Muscle layer of duodenum (tissue), 2 donors: Measurements from ENCODE around the gene PTPRS.
"Not testable (repeated sequence)": the region's sequence is repeated elsewhere in the genome, so short reads cannot be mapped to it uniquely, and the experiment has no call there.

Experiments used
- H3K27ac ChIP-seq: one replicate; pipeline ENCODE4 v1.7.0; 2013; ENCODE audit warnings: mild to moderate bottlenecking, low read length
- H3K27me3 ChIP-seq: one replicate; pipeline ENCODE4 v1.7.0; 2013; ENCODE audit warnings: low read depth, mild to moderate bottlenecking, control low read depth, low read length
- H3K36me3 ChIP-seq, 2 donors: one replicate each; pipeline ENCODE4 v1.7.0; 2013; ENCODE audit warnings: low read length in 2 of 2, control low read depth in 1 of 2, mild to moderate bottlenecking in 1 of 2; ENCODE audit not compliant: insufficient read depth in 2 of 2, control insufficient read depth in 1 of 2
- H3K4me1 ChIP-seq, 2 donors: one replicate each; pipeline ENCODE4 v1.7.0; 2013; ENCODE audit warnings: low read length in 2 of 2, mild to moderate bottlenecking in 2 of 2, control low read depth in 1 of 2, moderate library complexity in 1 of 2; ENCODE audit not compliant: insufficient read depth in 2 of 2, control insufficient read depth in 1 of 2
- H3K4me3 ChIP-seq, 2 donors: one replicate each; pipeline ENCODE4 v1.7.0; 2013; ENCODE audit warnings: low read length in 2 of 2, low read depth in 1 of 2, mild to moderate bottlenecking in 1 of 2
- H3K9me3 ChIP-seq, 2 donors: one replicate each; pipeline ENCODE4 v1.7.0; 2013; ENCODE audit warnings: low read length in 2 of 2, control low read depth in 1 of 2, mild to moderate bottlenecking in 1 of 2; ENCODE audit not compliant: control insufficient read depth in 1 of 2
- donor health status: healthy.

PTPRS gene

DNA sequence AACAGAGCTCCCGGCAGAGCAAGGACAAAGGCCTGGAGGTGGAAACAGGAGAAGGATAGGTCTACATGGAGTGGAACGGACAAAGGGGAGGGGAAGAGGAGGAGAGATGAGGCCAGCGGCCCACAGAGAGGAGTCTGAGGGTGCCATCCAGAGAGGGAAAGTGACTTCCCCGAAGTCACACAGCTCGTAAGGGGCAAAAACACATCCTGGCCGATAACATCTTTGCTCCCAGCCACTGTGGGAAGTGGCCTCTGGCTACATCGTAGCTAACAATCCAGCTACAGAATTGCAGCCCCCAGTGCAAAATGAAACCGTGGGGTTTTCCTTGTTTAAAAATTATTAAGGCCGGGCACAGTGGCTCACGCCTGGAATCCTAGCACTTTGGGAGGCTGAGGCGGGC is 11.5 kb downstream of the PTPRS start:
- Histone ChIP-seq H3K4me3 (no peak overlapping the region), H3K36me3 (no peaks in the 10 kb centered on the region), H3K27ac (no peak overlapping the region), H3K9me3 (peaks cover 0 to 6% of the 10 kb centered on the region in 2 donors), H3K4me1 (no peaks in the 10 kb centered on the region), H3K27me3 (peaks cover 1% of the 10 kb centered on the region)

- H3K36me3 ChIP-seq, H3K9me3 ChIP-seq: not testable (repeated sequence)
Measured at GRCh38 chr19:5328407-5328806, 12.2 kb downstream of the PTPRS start.

DNA sequence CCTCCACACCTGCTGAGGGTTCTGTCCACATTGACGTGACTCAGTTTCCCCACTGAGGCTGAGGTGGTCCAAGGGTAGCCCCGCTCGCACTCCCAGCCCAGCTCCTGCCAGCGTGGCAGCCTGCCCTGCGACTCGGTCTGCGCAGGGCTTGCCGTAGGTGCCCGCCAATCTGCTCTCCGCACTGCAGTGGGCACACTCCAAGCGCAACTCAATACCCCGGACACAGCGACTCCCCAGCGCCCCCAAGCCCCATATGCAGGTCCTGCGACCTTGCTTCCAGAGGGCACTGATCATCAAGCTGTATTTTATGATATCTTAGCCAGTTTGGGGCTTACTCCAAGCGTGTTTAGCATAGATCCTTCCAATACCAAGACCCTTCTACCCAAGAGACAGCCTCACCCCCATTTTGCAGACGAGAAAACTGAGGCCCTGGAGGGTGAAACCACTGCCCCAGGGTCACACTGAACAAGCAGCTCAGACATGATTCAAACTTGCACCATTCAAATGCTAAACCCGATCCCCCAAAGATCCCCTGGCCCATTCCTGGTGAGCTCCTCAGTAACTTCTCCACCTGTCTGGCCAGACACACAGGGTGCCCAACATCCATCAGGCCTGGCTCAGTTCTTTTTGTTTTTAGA is 13.5 kb downstream of the PTPRS start:
- Histone ChIP-seq H3K9me3 (peaks cover 0 to 6% of the 10 kb centered on the region in 2 donors), H3K27me3 (no peaks in the 10 kb centered on the region), H3K36me3 (no peaks in the 10 kb centered on the region), H3K4me3 (no peak overlapping the region), H3K4me1 (no peaks in the 10 kb centered on the region), H3K27ac (no peak overlapping the region)

More at GRCh38 chr19:5328407-5328806, 12.2 kb downstream of the PTPRS start:
- H3K4me1 ChIP-seq, H3K4me3 ChIP-seq, H3K27me3 ChIP-seq, H3K27ac ChIP-seq: not testable (repeated sequence)

GRCh38 chr19:5326545-5326944 is 14.1 kb downstream of the PTPRS start:
- Histone ChIP-seq H3K36me3 (no peaks in the 10 kb centered on the region), H3K9me3 (peaks cover 0 to 6% of the 10 kb centered on the region in 2 donors), H3K4me3 (no peak overlapping the region), H3K27me3 (no peaks in the 10 kb centered on the region), H3K27ac (no peak overlapping the region), H3K4me1 (no peaks in the 10 kb centered on the region)

DNA sequence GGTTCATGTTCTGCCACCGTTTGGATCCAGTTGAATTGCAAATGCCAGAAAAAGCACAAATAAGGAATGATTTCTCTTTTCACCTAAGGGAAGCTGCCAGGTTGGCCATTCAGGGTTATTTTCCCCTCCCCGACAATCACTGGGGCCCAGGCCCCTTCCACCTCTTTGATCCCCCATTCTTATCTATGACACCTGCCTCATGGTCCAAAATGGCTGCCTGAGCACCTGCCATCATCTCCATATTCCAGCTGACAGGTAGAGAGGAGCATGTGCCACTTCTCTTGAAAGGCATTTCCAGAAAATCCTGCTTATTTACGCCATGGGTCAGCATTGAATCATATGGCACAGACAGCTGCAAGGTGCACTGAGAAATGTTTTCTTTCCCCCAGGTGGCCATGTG is 15.7 kb downstream of the PTPRS start:
- no peak overlapping the region for H3K27ac ChIP-seq
- no peaks in the 10 kb centered on the region for H3K4me1 ChIP-seq
- peaks cover 0 to 6% of the 10 kb centered on the region in 2 donors for H3K9me3 ChIP-seq
- H3K27me3 ChIP-seq, result no peaks in the 10 kb centered on the region
- no peak overlapping the region for H3K4me3 ChIP-seq
- no peaks in the 10 kb centered on the region for H3K36me3 ChIP-seq

DNA sequence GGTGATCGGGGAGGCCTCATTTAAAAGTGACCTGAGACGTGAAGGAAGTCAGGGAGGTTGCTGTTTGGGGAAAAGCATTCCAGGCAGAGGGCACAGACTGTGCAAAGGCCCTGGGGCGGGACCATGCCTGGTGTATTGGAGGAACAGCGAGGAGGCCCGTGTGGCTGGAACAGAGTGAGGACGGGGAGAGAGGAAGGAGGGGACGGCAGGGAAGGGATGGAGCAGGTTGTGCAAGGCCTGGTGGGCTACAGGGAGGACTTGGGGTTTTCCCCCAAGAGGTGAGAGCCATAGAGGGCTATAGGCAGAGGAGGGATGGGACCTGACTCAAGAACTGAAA is 17.2 kb downstream of the PTPRS start:
- Histone ChIP-seq H3K27me3 (no peaks in the 10 kb centered on the region), H3K9me3 (peaks cover 0 to 6% of the 10 kb centered on the region in 2 donors), H3K27ac (no peak overlapping the region), H3K36me3 (no peaks in the 10 kb centered on the region), H3K4me1 (no peaks in the 10 kb centered on the region), H3K4me3 (no peak overlapping the region)

- Histone ChIP-seq H3K27me3 (no peaks in the 10 kb centered on the region), H3K4me3 (no peak overlapping the region), H3K27ac (no peak overlapping the region), H3K4me1 (no peaks in the 10 kb centered on the region), H3K36me3 (no peaks in the 10 kb centered on the region), H3K9me3 (peaks cover 0 to 6% of the 10 kb centered on the region in 2 donors)
Measured at GRCh38 chr19:5321851-5322681, 18.5 kb downstream of the PTPRS start.

DNA sequence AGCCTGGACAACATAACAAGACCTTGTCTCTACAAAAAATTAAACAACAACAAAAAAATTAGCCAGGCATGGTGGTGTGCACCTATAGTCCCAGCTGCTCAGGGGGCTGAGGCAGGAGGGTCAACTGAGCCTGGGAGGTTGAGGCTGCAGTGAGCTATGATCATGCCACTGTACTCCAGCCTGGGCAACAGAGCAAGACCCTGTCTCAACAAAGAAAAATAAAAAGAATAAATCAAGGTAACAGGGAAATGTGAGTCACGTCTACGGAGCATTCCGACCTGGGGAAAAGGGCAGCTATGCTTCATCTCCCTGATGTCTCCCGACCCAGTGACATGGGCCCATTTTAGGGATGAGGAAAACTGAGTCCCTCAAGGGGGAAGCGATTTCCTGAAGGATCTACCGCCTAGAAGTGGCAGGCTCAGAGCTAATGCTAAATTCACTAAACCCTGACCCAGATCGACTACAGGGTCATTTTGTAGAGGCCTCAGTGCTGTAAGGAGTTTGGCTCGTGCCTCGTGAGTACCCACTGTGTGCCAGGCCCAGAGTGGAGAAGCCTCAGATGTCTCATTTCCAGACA is 19.5 kb downstream of the PTPRS start:
- Histone ChIP-seq H3K27me3 (no peaks in the 10 kb centered on the region), H3K9me3 (peaks cover 0 to 6% of the 10 kb centered on the region in 2 donors), H3K36me3 (no peaks in the 10 kb centered on the region), H3K27ac (no peak overlapping the region), H3K4me3 (no peak overlapping the region), H3K4me1 (no peaks in the 10 kb centered on the region)

DNA sequence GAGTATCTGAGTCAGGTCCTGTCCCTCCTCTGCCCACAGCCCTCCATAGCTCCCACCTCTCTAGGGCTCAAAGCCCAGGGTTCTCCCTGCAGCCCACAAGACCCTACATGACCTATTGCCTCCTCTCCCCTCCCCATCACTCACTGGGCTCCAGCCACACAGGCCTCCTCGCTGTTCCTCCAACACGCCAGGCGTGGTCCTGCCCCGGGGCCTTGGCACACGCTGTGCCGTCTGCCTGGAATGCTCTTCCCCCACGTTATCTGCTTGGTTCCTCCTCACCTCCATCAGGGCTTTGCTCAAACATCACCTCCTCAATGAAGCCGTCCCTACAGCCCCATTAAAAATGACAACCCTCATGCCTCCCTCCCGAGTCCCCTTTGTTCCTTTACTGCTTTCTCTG is 21.1 kb downstream of the PTPRS start:
- H3K4me3 ChIP-seq, result no peak overlapping the region
- no peak overlapping the region for H3K27ac ChIP-seq
- no peaks in the 10 kb centered on the region for H3K27me3 ChIP-seq
- H3K36me3 ChIP-seq, result no peaks in the 10 kb centered on the region
- H3K4me1 ChIP-seq, result no peaks in the 10 kb centered on the region
- peaks cover 0 to 1% of the 10 kb centered on the region in 2 donors for H3K9me3 ChIP-seq

- H3K36me3 ChIP-seq, result no peaks in the 10 kb centered on the region
- no peaks in the 10 kb centered on the region for H3K4me1 ChIP-seq
- no peak overlapping the region for H3K27ac ChIP-seq
- no peaks in the 10 kb centered on the region for H3K9me3 ChIP-seq
- no peak overlapping the region for H3K4me3 ChIP-seq
- H3K27me3 ChIP-seq, result no peaks in the 10 kb centered on the region
Measured at GRCh38 chr19:5318306-5318705, 22.3 kb downstream of the PTPRS start.

DNA sequence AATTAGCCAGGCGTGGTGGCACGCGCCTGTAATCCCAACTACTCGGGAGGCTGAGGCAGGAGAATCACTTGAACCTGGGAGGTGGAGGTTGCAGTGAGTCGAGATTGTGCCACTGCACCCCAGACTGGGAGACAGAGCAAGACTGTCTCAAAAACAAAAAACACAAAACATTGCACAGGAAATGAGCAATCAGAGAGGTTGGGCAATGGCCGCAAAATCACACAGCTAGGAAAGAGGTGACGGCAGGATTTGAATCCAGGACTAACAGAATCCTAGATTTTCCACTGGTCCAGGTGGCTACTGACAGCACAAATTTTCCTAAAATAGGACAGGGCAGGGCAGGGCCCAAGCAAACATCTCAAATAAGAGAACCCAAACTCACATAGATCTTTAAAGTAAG is 23.3 kb downstream of the PTPRS start:
- no peak overlapping the region for H3K27ac ChIP-seq
- no peaks in the 10 kb centered on the region for H3K36me3 ChIP-seq
- H3K4me1 ChIP-seq, result no peaks in the 10 kb centered on the region
- H3K9me3 ChIP-seq, result no peaks in the 10 kb centered on the region
- no peak overlapping the region for H3K4me3 ChIP-seq
- H3K27me3 ChIP-seq, result no peaks in the 10 kb centered on the region
